H1 (cell line): ENCODE measurements around the gene ZNF667. TPM values are rescaled to one million over a fixed set of nuclear protein-coding genes. Genes with fewer than 3 reads are reported as not detected.

Source experiments
- CHD7 ChIP-seq: fragments of 300-600 bp; sonication (generic); IDR thresholded peaks from 2 replicates; pipeline ENCODE4 v1.7.1; 2012; ENCODE audit warnings: low read length, moderate library complexity, mild to moderate bottlenecking, inconsistent platforms; ENCODE audit not compliant: insufficient replicate concordance
- CTCF ChIP-seq, 3 experiments: IDR thresholded peaks; 1 replicate in 2 of 3; 2 replicates in 1 of 3; pipeline versions ENCODE4 v1.5.1 to v1.6.1; 2011; ENCODE audit warnings: low read length in 3 of 3, mild to moderate bottlenecking in 3 of 3, inconsistent platforms in 2 of 3, low read depth in 1 of 3, moderate library complexity in 1 of 3; ENCODE audit not compliant: insufficient read depth in 1 of 3; ENCODE audit errors: control extremely low read depth in 1 of 3
- polyA plus RNA-seq, 7 experiments: library from polyadenylated mRNA; depleted of rRNA in 3 of 7; stranded (reverse) in 5 of 7; unstranded in 2 of 7; fragments of >200 nt in 5 of 7; fragments of 200-250 nt in 2 of 7; gene quantifications; 1 replicate in 5 of 7; 2 replicates in 1 of 7; 4 replicates in 1 of 7; pipeline versions ENCODE4 v1.2.1 to v1.2.3, GENCODE V29; 2011 to 2013; ENCODE audit warnings: missing spikeins in 2 of 7, mixed read lengths in 2 of 7
- total RNA-seq: library from RNA; stranded (reverse); fragmentation: NEBNext Ultra II Directional; extraction: Animal tissue kit (Norgen Biotek cat#: 25700); gene quantifications from 2 replicates; pipeline ENCODE4 v1.2.1, GENCODE V29; 2021

The ZNF667 gene
- total and polyA plus RNA-seq, 2 of the 8 experiments (the other 6 are each of a cell fraction or from before 2014, with no cell fraction given), result 4.4 to 10.7 TPM

DNA sequence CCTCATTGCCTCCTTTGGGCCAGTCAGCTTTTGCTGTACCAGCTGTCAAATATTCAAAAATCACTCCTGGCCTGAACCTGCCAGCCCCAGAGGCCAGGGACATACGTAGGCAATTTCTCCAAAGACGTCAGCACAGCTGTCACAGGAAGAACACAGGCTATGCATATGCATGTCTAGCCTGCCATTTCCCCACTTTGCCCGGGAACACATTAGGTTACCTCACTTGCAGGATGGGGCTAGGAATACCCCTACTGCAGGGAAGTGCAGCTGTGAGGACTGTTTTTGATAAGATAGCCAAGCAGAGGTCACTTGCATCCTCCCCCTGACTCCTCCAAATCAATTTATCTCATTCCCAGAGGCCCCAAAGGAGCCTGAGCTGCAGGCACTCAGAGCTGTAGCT, 2.8 kb downstream of the ZNF667 start (continued):
- no peak for TF ChIP-seq CTCF (IDR thresholded peaks at IDR 0.05; ENCODE audit: control extremely low read depth in 1 of 3, insufficient read depth in 1 of 3, low read depth in 1 of 3, low read length in 3 of 3)
- no peak for TF ChIP-seq CHD7
